ENCODE results near the gene GABRP. TPM values are rescaled to one million over a fixed set of nuclear protein-coding genes. Genes with fewer than 3 reads are reported as not detected.

Gene GABRP
- total and polyA plus RNA-seq, 2 experiments from 2014 or later = 3.6 to 6.3 TPM

DNA sequence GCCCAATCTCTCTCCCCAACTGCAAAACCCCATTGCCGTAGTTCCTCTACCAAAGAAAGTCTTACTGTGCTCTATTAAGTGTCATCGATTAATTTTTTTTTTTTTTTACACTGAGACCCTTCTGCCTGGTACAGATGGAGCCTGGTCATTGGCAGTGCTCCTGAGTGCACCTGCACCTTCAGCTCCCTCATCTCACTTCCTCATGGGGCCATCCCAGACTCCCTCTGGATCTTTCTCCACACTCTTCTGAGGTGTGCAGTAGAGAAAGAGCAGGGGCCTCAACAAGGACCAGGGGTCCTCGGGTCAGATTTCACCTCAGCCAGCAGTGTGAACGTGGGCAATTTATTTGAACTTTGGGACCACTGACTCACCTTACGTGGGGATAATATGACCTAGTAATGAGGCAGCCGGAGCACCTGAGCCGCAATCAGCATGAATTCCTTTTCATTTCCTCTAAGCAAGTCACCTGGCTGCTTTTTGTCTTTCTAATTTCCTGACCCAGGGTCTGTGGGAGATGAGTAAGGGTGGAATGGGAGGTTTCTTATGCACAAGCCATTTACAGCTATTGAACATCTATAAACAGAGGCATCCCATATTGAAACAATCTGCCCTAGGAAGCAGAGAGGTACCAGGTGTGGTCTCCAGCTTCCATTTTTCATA, 22.3 kb upstream of the GABRP start (continued):
- TF ChIP-seq, protein P1, sequence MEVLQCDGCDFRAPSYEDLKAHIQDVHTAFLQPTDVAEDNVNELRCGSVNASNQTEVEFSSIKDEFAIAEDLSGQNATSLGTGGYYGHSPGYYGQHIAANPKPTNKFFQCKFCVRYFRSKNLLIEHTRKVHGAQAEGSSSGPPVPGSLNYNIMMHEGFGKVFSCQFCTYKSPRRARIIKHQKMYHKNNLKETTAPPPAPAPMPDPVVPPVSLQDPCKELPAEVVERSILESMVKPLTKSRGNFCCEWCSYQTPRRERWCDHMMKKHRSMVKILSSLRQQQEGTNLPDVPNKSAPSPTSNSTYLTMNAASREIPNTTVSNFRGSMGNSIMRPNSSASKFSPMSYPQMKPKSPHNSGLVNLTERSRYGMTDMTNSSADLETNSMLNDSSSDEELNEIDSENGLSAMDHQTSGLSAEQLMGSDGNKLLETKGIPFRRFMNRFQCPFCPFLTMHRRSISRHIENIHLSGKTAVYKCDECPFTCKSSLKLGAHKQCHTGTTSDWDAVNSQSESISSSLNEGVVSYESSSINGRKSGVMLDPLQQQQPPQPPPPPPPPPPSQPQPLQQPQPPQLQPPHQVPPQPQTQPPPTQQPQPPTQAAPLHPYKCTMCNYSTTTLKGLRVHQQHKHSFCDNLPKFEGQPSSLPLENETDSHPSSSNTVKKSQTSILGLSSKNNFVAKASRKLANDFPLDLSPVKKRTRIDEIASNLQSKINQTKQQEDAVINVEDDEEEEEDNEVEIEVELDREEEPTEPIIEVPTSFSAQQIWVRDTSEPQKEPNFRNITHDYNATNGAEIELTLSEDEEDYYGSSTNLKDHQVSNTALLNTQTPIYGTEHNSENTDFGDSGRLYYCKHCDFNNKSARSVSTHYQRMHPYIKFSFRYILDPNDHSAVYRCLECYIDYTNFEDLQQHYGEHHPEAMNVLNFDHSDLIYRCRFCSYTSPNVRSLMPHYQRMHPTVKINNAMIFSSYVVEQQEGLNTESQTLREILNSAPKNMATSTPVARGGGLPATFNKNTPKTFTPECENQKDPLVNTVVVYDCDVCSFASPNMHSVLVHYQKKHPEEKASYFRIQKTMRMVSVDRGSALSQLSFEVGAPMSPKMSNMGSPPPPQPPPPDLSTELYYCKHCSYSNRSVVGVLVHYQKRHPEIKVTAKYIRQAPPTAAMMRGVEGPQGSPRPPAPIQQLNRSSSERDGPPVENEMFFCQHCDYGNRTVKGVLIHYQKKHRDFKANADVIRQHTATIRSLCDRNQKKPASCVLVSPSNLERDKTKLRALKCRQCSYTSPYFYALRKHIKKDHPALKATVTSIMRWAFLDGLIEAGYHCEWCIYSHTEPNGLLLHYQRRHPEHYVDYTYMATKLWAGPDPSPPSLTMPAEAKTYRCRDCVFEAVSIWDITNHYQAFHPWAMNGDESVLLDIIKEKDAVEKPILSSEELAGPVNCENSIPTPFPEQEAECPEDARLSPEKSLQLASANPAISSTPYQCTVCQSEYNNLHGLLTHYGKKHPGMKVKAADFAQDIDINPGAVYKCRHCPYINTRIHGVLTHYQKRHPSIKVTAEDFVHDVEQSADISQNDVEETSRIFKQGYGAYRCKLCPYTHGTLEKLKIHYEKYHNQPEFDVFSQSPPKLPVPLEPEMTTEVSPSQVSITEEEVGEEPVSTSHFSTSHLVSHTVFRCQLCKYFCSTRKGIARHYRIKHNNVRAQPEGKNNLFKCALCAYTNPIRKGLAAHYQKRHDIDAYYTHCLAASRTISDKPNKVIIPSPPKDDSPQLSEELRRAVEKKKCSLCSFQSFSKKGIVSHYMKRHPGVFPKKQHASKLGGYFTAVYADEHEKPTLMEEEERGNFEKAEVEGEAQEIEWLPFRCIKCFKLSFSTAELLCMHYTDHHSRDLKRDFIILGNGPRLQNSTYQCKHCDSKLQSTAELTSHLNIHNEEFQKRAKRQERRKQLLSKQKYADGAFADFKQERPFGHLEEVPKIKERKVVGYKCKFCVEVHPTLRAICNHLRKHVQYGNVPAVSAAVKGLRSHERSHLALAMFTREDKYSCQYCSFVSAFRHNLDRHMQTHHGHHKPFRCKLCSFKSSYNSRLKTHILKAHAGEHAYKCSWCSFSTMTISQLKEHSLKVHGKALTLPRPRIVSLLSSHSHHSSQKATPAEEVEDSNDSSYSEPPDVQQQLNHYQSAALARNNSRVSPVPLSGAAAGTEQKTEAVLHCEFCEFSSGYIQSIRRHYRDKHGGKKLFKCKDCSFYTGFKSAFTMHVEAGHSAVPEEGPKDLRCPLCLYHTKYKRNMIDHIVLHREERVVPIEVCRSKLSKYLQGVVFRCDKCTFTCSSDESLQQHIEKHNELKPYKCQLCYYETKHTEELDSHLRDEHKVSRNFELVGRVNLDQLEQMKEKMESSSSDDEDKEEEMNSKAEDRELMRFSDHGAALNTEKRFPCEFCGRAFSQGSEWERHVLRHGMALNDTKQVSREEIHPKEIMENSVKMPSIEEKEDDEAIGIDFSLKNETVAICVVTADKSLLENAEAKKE (CRISPR knock-in tag; IDR thresholded peaks at IDR 0.05) = no peak
- TF ChIP-seq, protein P2, sequence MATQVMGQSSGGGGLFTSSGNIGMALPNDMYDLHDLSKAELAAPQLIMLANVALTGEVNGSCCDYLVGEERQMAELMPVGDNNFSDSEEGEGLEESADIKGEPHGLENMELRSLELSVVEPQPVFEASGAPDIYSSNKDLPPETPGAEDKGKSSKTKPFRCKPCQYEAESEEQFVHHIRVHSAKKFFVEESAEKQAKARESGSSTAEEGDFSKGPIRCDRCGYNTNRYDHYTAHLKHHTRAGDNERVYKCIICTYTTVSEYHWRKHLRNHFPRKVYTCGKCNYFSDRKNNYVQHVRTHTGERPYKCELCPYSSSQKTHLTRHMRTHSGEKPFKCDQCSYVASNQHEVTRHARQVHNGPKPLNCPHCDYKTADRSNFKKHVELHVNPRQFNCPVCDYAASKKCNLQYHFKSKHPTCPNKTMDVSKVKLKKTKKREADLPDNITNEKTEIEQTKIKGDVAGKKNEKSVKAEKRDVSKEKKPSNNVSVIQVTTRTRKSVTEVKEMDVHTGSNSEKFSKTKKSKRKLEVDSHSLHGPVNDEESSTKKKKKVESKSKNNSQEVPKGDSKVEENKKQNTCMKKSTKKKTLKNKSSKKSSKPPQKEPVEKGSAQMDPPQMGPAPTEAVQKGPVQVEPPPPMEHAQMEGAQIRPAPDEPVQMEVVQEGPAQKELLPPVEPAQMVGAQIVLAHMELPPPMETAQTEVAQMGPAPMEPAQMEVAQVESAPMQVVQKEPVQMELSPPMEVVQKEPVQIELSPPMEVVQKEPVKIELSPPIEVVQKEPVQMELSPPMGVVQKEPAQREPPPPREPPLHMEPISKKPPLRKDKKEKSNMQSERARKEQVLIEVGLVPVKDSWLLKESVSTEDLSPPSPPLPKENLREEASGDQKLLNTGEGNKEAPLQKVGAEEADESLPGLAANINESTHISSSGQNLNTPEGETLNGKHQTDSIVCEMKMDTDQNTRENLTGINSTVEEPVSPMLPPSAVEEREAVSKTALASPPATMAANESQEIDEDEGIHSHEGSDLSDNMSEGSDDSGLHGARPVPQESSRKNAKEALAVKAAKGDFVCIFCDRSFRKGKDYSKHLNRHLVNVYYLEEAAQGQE (IDR thresholded peaks at IDR 0.05; ENCODE audit: unreplicated experiment) = no peak
- TF ChIP-seq STAT1 (IDR thresholded peaks at IDR 0.05; ENCODE audit: unreplicated experiment) (no peak), ZNF331 (CRISPR knock-in tag; IDR thresholded peaks at IDR 0.05; ENCODE audit: low read depth) (no peak), NANOG (IDR thresholded peaks at IDR 0.05; ENCODE audit: borderline replicate concordance) (peak; percentile 96), ZNF114 (CRISPR knock-in tag; IDR thresholded peaks at IDR 0.05) (peak; percentile 56; the same call in 1 of the 2 replicates)

Data from GM23338 (cell line).